SK-N-SH (cell line): ENCODE results near the gene ZDHHC24. TPM values are rescaled to one million over a fixed set of nuclear protein-coding genes. Genes with fewer than 3 reads are reported as not detected.

Source experiments
- CTCF ChIA-PET: fragments of 300-600, 350-600 bp; formaldehyde crosslinking; extraction: SDS; loops from one replicate; lab custom pipeline; 2021; lab: Yijun Ruan, JAX
- POLR2A ChIA-PET: fragments of 350-600 bp; sonication (Branson Sonifier 250); formaldehyde crosslinking; extraction: SDS; loops from one replicate; lab custom pipeline; 2020; ENCODE audit warnings: antibody characterized with exemption, inconsistent platforms; lab: Yijun Ruan, JAX
- DNase-seq: peaks from one replicate; pipeline ENCODE4 v3.0.0; 2012
- H2AFZ ChIP-seq: fragments of 200-600 bp; sonication (generic); 2 replicates; pipeline ENCODE4 v1.8.1; 2016; ENCODE audit warnings: antibody characterized with exemption, mild to moderate bottlenecking, low read depth
- H3F3A ChIP-seq: fragments of 200-600 bp; sonication (generic); replicated peaks from 2 replicates; pipeline ENCODE3; 2016; ENCODE audit warnings: antibody characterized with exemption, mild to moderate bottlenecking; ENCODE audit not compliant: insufficient read depth
- H3K27ac ChIP-seq, 2 experiments: fragments of 200-500 bp in 1 of 2; fragments of 200-600 bp in 1 of 2; sonication (Bioruptor generic) in 1 of 2; sonication (generic), shearing (Covaris generic) in 1 of 2; 2 replicates each; pipeline versions ENCODE4 v1.5.1 to v1.6.1; 2014 to 2016; ENCODE audit warnings: low read depth in 2 of 2, inconsistent platforms in 1 of 2, low read length in 1 of 2, mild to moderate bottlenecking in 1 of 2, mixed read lengths in 1 of 2
- H3K27me3 ChIP-seq: fragments of 200-600 bp; sonication (generic), shearing (Covaris generic); 2 replicates; pipeline ENCODE4 v1.6.1; 2016; ENCODE audit warnings: mixed run types; ENCODE audit not compliant: insufficient read depth
- H3K36me3 ChIP-seq, 2 experiments: fragments of 200-500 bp in 1 of 2; fragments of 200-600 bp in 1 of 2; sonication (Bioruptor generic) in 1 of 2; sonication (generic) in 1 of 2; replicated peaks in 1 of 2; 2 replicates each; pipeline versions ENCODE3 to v1.5.1; 2014 to 2016; ENCODE audit warnings: low read length in 1 of 2, mild to moderate bottlenecking in 1 of 2; ENCODE audit not compliant: insufficient read depth in 2 of 2, control insufficient read depth in 1 of 2
- H3K4me1 ChIP-seq, 2 experiments: fragments of 200-500 bp in 1 of 2; fragments of 200-600 bp in 1 of 2; sonication (Bioruptor generic) in 1 of 2; sonication (generic), shearing (Covaris generic) in 1 of 2; 2 replicates each; pipeline versions ENCODE4 v1.5.1 to v1.6.1; 2014 to 2016; ENCODE audit warnings: low read depth in 1 of 2, low read length in 1 of 2, mixed run types in 1 of 2; ENCODE audit not compliant: insufficient read depth in 2 of 2, control insufficient read depth in 1 of 2
- H3K4me2 ChIP-seq: fragments of 200-600 bp; sonication (generic), shearing (Covaris generic); 2 replicates; pipeline ENCODE4 v1.6.1; 2017; ENCODE audit warnings: mixed run types
- H3K4me3 ChIP-seq, 2 experiments: fragments of 200-500 bp in 1 of 2; fragments of 200-600 bp in 1 of 2; sonication (Bioruptor generic) in 1 of 2; sonication (generic), shearing (Covaris generic) in 1 of 2; 2 replicates each; pipeline versions ENCODE4 v1.5.1 to v1.8.1; 2014 to 2016; ENCODE audit warnings: low read depth in 2 of 2, inconsistent platforms in 1 of 2, low read length in 1 of 2, mild to moderate bottlenecking in 1 of 2, mixed read lengths in 1 of 2, moderate library complexity in 1 of 2
- H3K79me2 ChIP-seq: fragments of 200-600 bp; sonication (generic); 2 replicates; pipeline ENCODE4 v1.8.1; 2017; ENCODE audit warnings: mild to moderate bottlenecking; ENCODE audit not compliant: insufficient read depth
- H3K9ac ChIP-seq: fragments of 200-600 bp; sonication (generic); 2 replicates; pipeline ENCODE4 v1.6.1; 2017; ENCODE audit warnings: mixed run types
- H3K9me2 ChIP-seq: fragments of 200-600 bp; sonication (generic); 2 replicates; pipeline ENCODE4 v1.6.1; 2017; ENCODE audit warnings: mixed run types
- H3K9me3 ChIP-seq: fragments of 200-600 bp; sonication (generic); 2 replicates; pipeline ENCODE4 v1.6.1; 2017; ENCODE audit warnings: mixed run types, mild to moderate bottlenecking, moderate library complexity
- H4K20me1 ChIP-seq: fragments of 200-600 bp; sonication (generic); 2 replicates; pipeline ENCODE4 v1.6.1; 2017; ENCODE audit warnings: mild to moderate bottlenecking, mixed run types; ENCODE audit not compliant: insufficient read depth
- CTCF ChIP-seq: fragments of 200-600 bp; sonication (generic); IDR thresholded peaks from 2 replicates; pipeline ENCODE4 v1.6.1; 2017; ENCODE audit warnings: antibody characterized with exemption, mild to moderate bottlenecking, moderate library complexity
- EP300 ChIP-seq, 2 experiments: IDR thresholded peaks; 2 replicates each; pipeline versions ENCODE4 v1.4.0 to v1.6.1; 2012; ENCODE audit warnings: borderline replicate concordance in 1 of 2, low read depth in 1 of 2, low read length in 1 of 2
- EZH2phosphoT487 ChIP-seq: fragments of 200-600 bp; sonication (generic); IDR thresholded peaks from 2 replicates; pipeline ENCODE4 v1.6.1; 2017; ENCODE audit warnings: low read depth, mixed run types, mild to moderate bottlenecking, antibody characterized with exemption, moderate library complexity, borderline replicate concordance
- FOXJ3 ChIP-seq: sonication (generic); formaldehyde crosslinking; IDR thresholded peaks from 2 replicates; pipeline ENCODE4 v1.5.1; 2020; ENCODE audit warnings: mild to moderate bottlenecking, missing genetic modification reagents
- IRF3 ChIP-seq: fragments of 150-350 bp; IDR thresholded peaks from 2 replicates; pipeline ENCODE4 v1.6.1; 2016; ENCODE audit warnings: mild to moderate bottlenecking, low read depth, low read length
- MEF2A ChIP-seq: IDR thresholded peaks from 2 replicates; pipeline ENCODE4 v1.4.0; 2012; ENCODE audit warnings: low read depth, borderline replicate concordance
- MXI1 ChIP-seq: IDR thresholded peaks from 2 replicates; pipeline ENCODE4 v1.6.1; 2012; ENCODE audit warnings: mild to moderate bottlenecking, low read depth, low read length, improper control_type of control experiment
- NFIC ChIP-seq: IDR thresholded peaks from 2 replicates; pipeline ENCODE4 v1.4.0; 2012; ENCODE audit warnings: borderline replicate concordance
- NRF1 ChIP-seq: IDR thresholded peaks from 2 replicates; pipeline ENCODE4 v1.6.1; 2012; ENCODE audit warnings: low read depth, mild to moderate bottlenecking, low read length
- POLR2AphosphoS5 ChIP-seq: IDR thresholded peaks from 2 replicates; pipeline ENCODE4 v1.6.1; 2012; ENCODE audit warnings: low read depth, low read length
- RAD21 ChIP-seq: IDR thresholded peaks from 2 replicates; pipeline ENCODE4 v1.6.1; 2012; ENCODE audit warnings: mild to moderate bottlenecking, low read length
- RFX5 ChIP-seq: IDR thresholded peaks from 2 replicates; pipeline ENCODE4 v1.6.1; 2012; ENCODE audit warnings: mild to moderate bottlenecking, improper control_type of control experiment, low read length
- RXRA ChIP-seq: IDR thresholded peaks from 2 replicates; pipeline ENCODE4 v1.4.0; 2012; ENCODE audit warnings: low read depth, mild to moderate bottlenecking, borderline replicate concordance
- TCF12 ChIP-seq: IDR thresholded peaks from 2 replicates; pipeline ENCODE4 v1.4.0; 2012
- USF1 ChIP-seq: IDR thresholded peaks from 2 replicates; pipeline ENCODE4 v1.4.0; 2012; ENCODE audit warnings: low read depth, borderline replicate concordance
- USF2 ChIP-seq: fragments of 150-350 bp; IDR thresholded peaks from 2 replicates; pipeline ENCODE4 v1.6.1; 2017; ENCODE audit warnings: antibody characterized with exemption, low read length, low read depth, borderline replicate concordance
- YY1 ChIP-seq: IDR thresholded peaks from 2 replicates; pipeline ENCODE4 v1.4.0; 2012; ENCODE audit warnings: low read depth, mild to moderate bottlenecking
- WGBS: methylation state at CpG from one replicate; pipeline ENCODE4 v1.1.6; 2017; ENCODE audit warnings: low lambda C conversion rate; 5-methylcytosine and 5-hydroxymethylcytosine counted together
- polyA plus RNA-seq, 3 experiments: library from polyadenylated mRNA; depleted of rRNA; stranded (reverse); fragments of >200 nt; gene quantifications; 2 replicates each; pipeline ENCODE4 v1.2.3, GENCODE V29; 2012

ZDHHC24 gene
- polyA plus RNA-seq, 1 of the 3 experiments (the other 2 are of a cell fraction): 13.1 TPM

- H3K9me3 ChIP-seq: no peaks in the 10 kb centered on the region
- H3K9ac ChIP-seq: no peak overlapping the region
- no peak overlapping the region for H3K4me2 ChIP-seq
- H3K27me3 ChIP-seq: no peaks in the 10 kb centered on the region
- peaks cover 4 to 17% of the 10 kb centered on the region in 2 experiments; a peak in 1 of 4 replicates for H3K4me1 ChIP-seq
- ChIA-PET CTCF (interaction anchor here (0.7 to 3.4 kb wide), 6 partner anchors 10 to 87 kb away, joined by 3 to 14 read pairs (median 6); partner anchors contain the start of genes CTSF and RBM4B), POLR2A (interaction anchor here (0.6 kb wide), 1 partner anchor 62 kb away, joined by 3 read pairs; no protein-coding TSS in a partner anchor)
- H2AFZ ChIP-seq: no peak overlapping the region
- TF ChIP-seq RXRA (no peak), USF1 (no peak), NFIC (no peak), EZH2phosphoT487 (no peak), CTCF (no peak), YY1 (no peak), POLR2AphosphoS5 (no peak), USF2 (no peak), NRF1 (no peak), EP300 (IDR thresholded peaks at IDR 0.05; ENCODE audit: borderline replicate concordance in 1 of 2, low read depth in 1 of 2, low read length in 1 of 2) (no peak), RFX5 (no peak)
- peaks cover 18% of the 10 kb centered on the region for H3K79me2 ChIP-seq
- no peaks in the 10 kb centered on the region for H3K9me2 ChIP-seq
- no peaks in the 10 kb centered on the region for H4K20me1 ChIP-seq
- H3K27ac ChIP-seq: no peak overlapping the region
- H3F3A ChIP-seq: no peaks in the 10 kb centered on the region
- WGBS: 33% methylated on average over 2 of the region's 2 CpGs
- DNase-seq: no peak
- no peak overlapping the region for H3K4me3 ChIP-seq
- no peaks in the 10 kb centered on the region for H3K36me3 ChIP-seq
These were observed 45.3 kb upstream of the ZDHHC24 start for GRCh38 chr11:66591175-66591574.

- no peaks in the 10 kb centered on the region for H3K9me3 ChIP-seq
- no peak overlapping the region for H3K27ac ChIP-seq
- H3K9ac ChIP-seq: no peak overlapping the region
- no peak overlapping the region for H3K4me2 ChIP-seq
- 94% methylated on average over 4 of the region's 7 CpGs for WGBS
- CTCF ChIA-PET: interaction anchor here (1.2 to 2.0 kb wide), 4 partner anchors 9 to 88 kb away, joined by 4 to 10 read pairs (median 6); partner anchors contain the start of gene RBM4B
- no peaks in the 10 kb centered on the region for H4K20me1 ChIP-seq
- no peak overlapping the region for H3K4me3 ChIP-seq
- H3K4me1 ChIP-seq: peaks cover 4 to 14% of the 10 kb centered on the region in 2 experiments; a peak in 1 of 4 replicates
- H3K9me2 ChIP-seq: no peaks in the 10 kb centered on the region
- no peak for DNase-seq
- H3F3A ChIP-seq: no peaks in the 10 kb centered on the region
- POLR2A ChIA-PET: interaction anchor here (0.6 kb wide), 1 partner anchor 48 kb away, joined by 3 read pairs; no protein-coding TSS in a partner anchor
- H3K79me2 ChIP-seq: peaks cover 18% of the 10 kb centered on the region
- no peaks in the 10 kb centered on the region for H3K27me3 ChIP-seq
- no peaks in the 10 kb centered on the region for H3K36me3 ChIP-seq
- no peak overlapping the region for H2AFZ ChIP-seq
- TF ChIP-seq FOXJ3 (CRISPR knock-in tag): no peak
- no peak for TF ChIP-seq USF2
- no peak for TF ChIP-seq CTCF
- TF ChIP-seq IRF3: no peak
- TF ChIP-seq NRF1: no peak
- TF ChIP-seq RAD21: no peak
- no peak for TF ChIP-seq TCF12
- TF ChIP-seq MEF2A: no peak
- no peak for TF ChIP-seq RXRA
- no peak for TF ChIP-seq MXI1
- no peak for TF ChIP-seq RFX5
These were observed 44.3 kb upstream of the ZDHHC24 start for GRCh38 chr11:66589996-66590675.
